H1 (cell line): ENCODE data around the gene DMPK. TPM values are rescaled to one million over a fixed set of nuclear protein-coding genes. Genes with fewer than 3 reads are reported as not detected.

Experiments
- CHD7 ChIP-seq: fragments of 300-600 bp; sonication (generic); IDR thresholded peaks from 2 replicates; pipeline ENCODE4 v1.7.1; 2012; ENCODE audit warnings: low read length, moderate library complexity, mild to moderate bottlenecking, inconsistent platforms; ENCODE audit not compliant: insufficient replicate concordance
- CTBP2 ChIP-seq: IDR thresholded peaks from 2 replicates; pipeline ENCODE4 v1.7.0; 2011; ENCODE audit warnings: borderline replicate concordance, mild to moderate bottlenecking, moderate library complexity, mixed read lengths, low read length; ENCODE audit not compliant: insufficient read depth, insufficient read length
- HDAC2 ChIP-seq, 2 experiments: fragments of 300-600 bp in 1 of 2; sonication (generic) in 1 of 2; IDR thresholded peaks; 2 replicates each; pipeline ENCODE4 v1.6.1; 2011 to 2012; ENCODE audit warnings: low read depth in 2 of 2, low read length in 2 of 2, mild to moderate bottlenecking in 2 of 2, moderate library complexity in 2 of 2, borderline replicate concordance in 1 of 2, inconsistent platforms in 1 of 2
- KDM4A ChIP-seq: IDR thresholded peaks from one replicate; pipeline ENCODE4 v1.7.1; 2012; ENCODE audit warnings: low read depth, mild to moderate bottlenecking, moderate library complexity, low read length, inconsistent platforms; ENCODE audit not compliant: severe bottlenecking
- PHF8 ChIP-seq: fragments of 200-600 bp; sonication (generic); conservative IDR thresholded peaks from 2 replicates; pipeline ENCODE4 v1.7.1; 2012; ENCODE audit warnings: low read depth, mild to moderate bottlenecking, inconsistent platforms, low read length, moderate library complexity
- RXRA ChIP-seq: IDR thresholded peaks from 2 replicates; pipeline ENCODE4 v1.6.1; 2011; ENCODE audit warnings: low read depth, mild to moderate bottlenecking, low read length, moderate library complexity; ENCODE audit not compliant: insufficient read depth
- SIRT6 ChIP-seq: IDR thresholded peaks from one replicate; pipeline ENCODE4 v1.7.1; 2012; ENCODE audit warnings: low read length, inconsistent platforms
- USF2 ChIP-seq: IDR thresholded peaks from 2 replicates; pipeline ENCODE4 v1.6.1; 2011; ENCODE audit warnings: low read length, improper control_type of control experiment
- polyA plus RNA-seq, 7 experiments: library from polyadenylated mRNA; depleted of rRNA in 3 of 7; stranded (reverse) in 5 of 7; unstranded in 2 of 7; fragments of >200 nt in 5 of 7; fragments of 200-250 nt in 2 of 7; gene quantifications; 1 replicate in 5 of 7; 2 replicates in 1 of 7; 4 replicates in 1 of 7; pipeline versions ENCODE4 v1.2.1 to v1.2.3, GENCODE V29; 2011 to 2013; ENCODE audit warnings: missing spikeins in 2 of 7, mixed read lengths in 2 of 7
- total RNA-seq: library from RNA; stranded (reverse); fragmentation: NEBNext Ultra II Directional; extraction: Animal tissue kit (Norgen Biotek cat#: 25700); gene quantifications from 2 replicates; pipeline ENCODE4 v1.2.1, GENCODE V29; 2021

Gene DMPK
- total and polyA plus RNA-seq, 2 of the 8 experiments (the other 6 are each of a cell fraction or from before 2014, with no cell fraction given), result 13.7 to 27.4 TPM

- no peak for TF ChIP-seq CHD7
- no peak for TF ChIP-seq CTBP2
- no peak for TF ChIP-seq USF2
- TF ChIP-seq SIRT6, result no peak
- TF ChIP-seq RXRA, result no peak
- no peak for TF ChIP-seq HDAC2 (IDR thresholded peaks at IDR 0.05; ENCODE audit: borderline replicate concordance in 1 of 2, low read depth in 2 of 2, low read length in 2 of 2)
- peak; percentile 99 for TF ChIP-seq PHF8
- peak; percentile 47 for TF ChIP-seq KDM4A
Measured at GRCh38 chr19:45792470-45793177, 10.3 kb upstream of the DMPK start, which contains the start of gene DMWD (continued).
